Endothelial cell of umbilical vein (primary cell): ENCODE results near the gene ANKH.

ENCODE experiments used
- EZH2 ChIP-seq: IDR thresholded peaks from 2 replicates; pipeline ENCODE4 v1.6.1; 2012; ENCODE audit warnings: borderline replicate concordance, low read depth, mild to moderate bottlenecking, moderate library complexity, low read length, inconsistent platforms; ENCODE audit not compliant: severe bottlenecking
- POLR2A ChIP-seq: IDR thresholded peaks from 2 replicates; pipeline ENCODE4 v1.6.1; 2012; ENCODE audit warnings: low read depth, mild to moderate bottlenecking, control low read depth, low read length
- TF ChIP-seq, protein P1 (sequence below), 2 donors: IDR thresholded peaks; 1 replicate in 1 of 2; 2 replicates in 1 of 2; pipeline ENCODE4 v1.5.1; 2011; ENCODE audit warnings: low read length in 2 of 2, mild to moderate bottlenecking in 2 of 2, moderate library complexity in 2 of 2, control low read depth in 1 of 2, inconsistent platforms in 1 of 2, low read depth in 1 of 2; ENCODE audit not compliant: insufficient read depth in 1 of 2; ENCODE audit errors: extremely low read depth in 1 of 2

DNA sequence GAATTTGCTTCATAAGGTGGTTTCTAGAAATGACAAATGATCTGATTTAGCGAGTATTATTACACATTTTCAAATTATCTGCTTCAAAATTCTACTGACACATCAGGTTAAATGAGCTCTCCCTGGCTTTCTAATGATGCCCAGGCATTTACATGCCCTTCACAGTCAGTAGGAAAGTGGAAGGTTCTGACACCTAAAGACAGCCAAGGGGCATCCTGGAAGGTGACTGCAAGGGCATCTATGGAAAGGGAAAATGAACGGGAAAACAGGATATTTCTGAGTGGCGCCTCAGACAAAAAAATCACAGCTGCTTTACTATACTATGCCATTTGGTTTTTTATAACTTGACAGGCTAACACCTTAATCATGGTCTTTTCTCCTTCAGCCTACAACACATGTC is 31.0 kb downstream of the ANKH start:
- TF ChIP-seq POLR2A, result no peak
- TF ChIP-seq, protein P1, sequence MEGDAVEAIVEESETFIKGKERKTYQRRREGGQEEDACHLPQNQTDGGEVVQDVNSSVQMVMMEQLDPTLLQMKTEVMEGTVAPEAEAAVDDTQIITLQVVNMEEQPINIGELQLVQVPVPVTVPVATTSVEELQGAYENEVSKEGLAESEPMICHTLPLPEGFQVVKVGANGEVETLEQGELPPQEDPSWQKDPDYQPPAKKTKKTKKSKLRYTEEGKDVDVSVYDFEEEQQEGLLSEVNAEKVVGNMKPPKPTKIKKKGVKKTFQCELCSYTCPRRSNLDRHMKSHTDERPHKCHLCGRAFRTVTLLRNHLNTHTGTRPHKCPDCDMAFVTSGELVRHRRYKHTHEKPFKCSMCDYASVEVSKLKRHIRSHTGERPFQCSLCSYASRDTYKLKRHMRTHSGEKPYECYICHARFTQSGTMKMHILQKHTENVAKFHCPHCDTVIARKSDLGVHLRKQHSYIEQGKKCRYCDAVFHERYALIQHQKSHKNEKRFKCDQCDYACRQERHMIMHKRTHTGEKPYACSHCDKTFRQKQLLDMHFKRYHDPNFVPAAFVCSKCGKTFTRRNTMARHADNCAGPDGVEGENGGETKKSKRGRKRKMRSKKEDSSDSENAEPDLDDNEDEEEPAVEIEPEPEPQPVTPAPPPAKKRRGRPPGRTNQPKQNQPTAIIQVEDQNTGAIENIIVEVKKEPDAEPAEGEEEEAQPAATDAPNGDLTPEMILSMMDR (IDR thresholded peaks at IDR 0.05; ENCODE audit: extremely low read depth in 1 of 2, insufficient read depth in 1 of 2, low read depth in 1 of 2, low read length in 2 of 2), result no peak
- TF ChIP-seq EZH2, result no peak
